ENCODE results near the gene GLS.

GRCh38 chr2:190964170-190964795 is 83.7 kb downstream of the GLS start:
- TF ChIP-seq CTCF (IDR thresholded peaks at IDR 0.05) (no peak), ZFX (IDR thresholded peaks at IDR 0.05; ENCODE audit: borderline replicate concordance) (no peak)

Data from 22Rv1 (cell line).